ENCODE measurements around the gene SCAMP2.
A peak's percentile ranks its signal among the peaks of the same experiment; 100 is the strongest.

Gene SCAMP2

DNA sequence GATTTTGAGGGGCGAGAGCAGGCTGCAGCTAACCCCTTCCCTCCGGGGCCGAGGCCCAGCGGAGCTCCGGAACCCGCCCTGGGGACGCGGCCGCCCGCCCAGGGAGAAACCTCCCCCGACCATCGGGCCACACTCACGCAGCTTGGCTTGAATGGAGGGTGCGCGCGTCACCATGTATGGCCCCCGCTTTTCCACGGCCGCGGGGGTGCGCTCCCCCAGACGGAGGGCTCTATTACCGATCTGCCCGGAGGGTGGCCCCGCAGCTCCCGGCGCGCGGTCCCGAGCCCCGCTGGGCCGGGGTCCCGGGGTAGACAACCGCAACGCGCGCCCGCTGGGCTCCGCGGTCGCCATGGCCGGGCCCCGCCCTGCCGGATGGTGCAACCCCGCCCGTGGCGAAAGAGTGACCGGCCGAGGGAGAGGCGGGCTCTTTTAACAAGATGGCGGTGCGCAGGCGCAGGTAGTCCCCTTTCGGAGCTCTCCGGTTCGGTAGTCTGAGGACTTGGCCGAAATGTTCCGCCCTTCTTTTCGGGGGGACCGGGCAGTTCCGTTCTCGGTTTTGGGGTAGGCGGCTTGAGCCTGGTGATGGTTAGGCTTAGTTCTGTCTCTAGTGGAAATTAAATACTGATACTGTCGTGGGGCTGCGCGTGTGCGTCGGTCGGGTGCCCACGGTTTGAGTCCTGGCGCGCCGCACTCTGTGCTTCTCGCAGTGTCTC lies 33.4 kb upstream of the SCAMP2 start, which contains the start of gene FAM219B:
TSS of gene FAM219B (minus strand) at position 402 of the 713 bp plus-strand sequence. CDS start at position 351, 51 bp downstream.
- DNase-seq (ENCODE audit: low read depth), result peak; percentile 53
- no peak for TF ChIP-seq CTCF (IDR thresholded peaks at IDR 0.05; ENCODE audit: low read depth, low read length, missing control alignments)
- H3K4me3 ChIP-seq (ENCODE audit: low read depth, low read length), result peak within 1 kb of the TSS; percentile 82

DNA sequence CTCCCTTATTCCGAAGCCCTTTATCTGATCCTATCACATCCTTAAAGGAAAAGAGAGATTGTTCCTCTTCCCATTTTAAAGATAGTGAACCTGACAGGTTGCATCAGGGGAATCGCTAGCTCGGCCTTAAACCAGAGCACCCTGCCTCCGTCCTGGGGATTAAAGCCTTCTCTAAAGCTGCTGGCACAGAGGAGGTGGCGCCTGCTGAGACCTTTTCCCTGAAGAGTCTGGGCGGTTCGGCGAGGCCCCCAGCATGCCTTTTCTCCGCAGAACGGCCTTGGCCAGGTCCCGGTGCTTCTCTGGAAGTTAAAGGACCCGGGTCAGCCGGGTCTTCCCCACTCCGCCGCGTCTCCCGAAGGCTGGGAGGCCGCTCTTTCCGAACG lies 32.9 kb upstream of the SCAMP2 start:
- H3K4me3 ChIP-seq (ENCODE audit: low read depth, low read length), result peak overlapping the region; percentile 82
- no peak for DNase-seq (ENCODE audit: low read depth)
- no peak for TF ChIP-seq CTCF (IDR thresholded peaks at IDR 0.05; ENCODE audit: low read depth, low read length, missing control alignments)

- no peak overlapping the region for H3K4me3 ChIP-seq (ENCODE audit: low read depth, low read length)
- no peak for DNase-seq (ENCODE audit: low read depth)
- no peak for TF ChIP-seq CTCF (IDR thresholded peaks at IDR 0.05; ENCODE audit: low read depth, low read length, missing control alignments)
Measured at GRCh38 chr15:74904190-74904805, 31.1 kb upstream of the SCAMP2 start.

- no peak overlapping the region for H3K4me3 ChIP-seq (ENCODE audit: low read depth, low read length)
- DNase-seq (ENCODE audit: low read depth), result no peak
- TF ChIP-seq CTCF (IDR thresholded peaks at IDR 0.05; ENCODE audit: low read depth, low read length, missing control alignments), result no peak
Measured at GRCh38 chr15:74903676-74904075, 30.5 kb upstream of the SCAMP2 start.

- DNase-seq (ENCODE audit: low read depth), result no peak
- no peak for TF ChIP-seq CTCF (IDR thresholded peaks at IDR 0.05; ENCODE audit: low read depth, low read length, missing control alignments)
- H3K4me3 ChIP-seq (ENCODE audit: low read depth, low read length), result no peak overlapping the region
Measured at GRCh38 chr15:74902295-74903075, 29.3 kb upstream of the SCAMP2 start.

DNA sequence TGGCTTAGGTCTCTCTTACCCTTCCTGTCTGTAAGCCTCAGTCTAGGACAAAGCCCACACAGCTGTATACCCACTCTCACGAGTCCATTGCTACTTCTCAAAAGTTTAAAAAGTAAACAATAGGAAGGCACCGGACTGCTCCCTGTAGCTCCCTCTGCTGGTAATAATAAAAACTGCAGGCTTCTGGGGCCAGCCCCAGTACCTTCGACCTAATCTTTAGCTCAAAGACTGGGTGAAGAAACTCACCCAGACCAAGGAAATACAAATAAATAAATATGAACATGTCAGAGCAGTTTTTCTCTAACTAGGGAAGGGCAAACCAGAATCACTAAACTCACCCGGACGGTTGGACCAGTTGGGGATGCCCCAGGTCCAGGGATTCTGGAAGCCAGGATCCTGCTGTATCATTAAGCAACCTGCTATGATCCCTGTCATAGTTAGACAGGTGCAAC lies 28.5 kb upstream of the SCAMP2 start:
- no peak overlapping the region for H3K4me3 ChIP-seq (ENCODE audit: low read depth, low read length)
- no peak for DNase-seq (ENCODE audit: low read depth)
- peak; percentile 73 for TF ChIP-seq CTCF (IDR thresholded peaks at IDR 0.05; ENCODE audit: low read depth, low read length, missing control alignments)

Data from GM12864 (cell line).